Measurements from ENCODE around the gene C1QBP.

The C1QBP gene

DNA sequence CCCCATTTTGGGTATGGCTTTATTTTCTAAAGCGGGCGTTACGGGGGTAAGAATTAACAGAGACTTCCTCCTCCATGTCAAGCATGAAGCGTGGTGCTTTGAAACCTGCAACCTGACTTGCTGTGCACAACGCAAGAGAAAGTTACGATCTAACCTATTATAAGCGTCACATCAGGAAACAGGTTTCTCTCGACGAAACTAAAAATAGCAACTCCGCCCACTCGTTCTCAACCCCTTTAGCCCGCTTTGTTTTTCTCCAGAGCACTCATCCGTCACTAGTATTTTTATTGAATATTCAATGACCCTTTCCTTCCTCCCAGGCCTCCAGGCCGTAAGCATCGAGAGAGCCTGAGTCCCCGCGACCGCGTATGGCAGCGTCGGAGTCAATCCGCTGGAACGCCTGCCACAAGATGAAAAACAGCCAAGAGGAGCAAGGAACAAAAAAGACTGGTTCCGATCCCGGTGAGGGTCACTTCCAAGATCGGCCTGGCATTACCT is 20.0 kb downstream of the C1QBP start:
- ATAC-seq = peak; percentile 57
- H3K4me1 Mint-ChIP-seq = peaks cover 20% of the 10 kb centered on the region

DNA sequence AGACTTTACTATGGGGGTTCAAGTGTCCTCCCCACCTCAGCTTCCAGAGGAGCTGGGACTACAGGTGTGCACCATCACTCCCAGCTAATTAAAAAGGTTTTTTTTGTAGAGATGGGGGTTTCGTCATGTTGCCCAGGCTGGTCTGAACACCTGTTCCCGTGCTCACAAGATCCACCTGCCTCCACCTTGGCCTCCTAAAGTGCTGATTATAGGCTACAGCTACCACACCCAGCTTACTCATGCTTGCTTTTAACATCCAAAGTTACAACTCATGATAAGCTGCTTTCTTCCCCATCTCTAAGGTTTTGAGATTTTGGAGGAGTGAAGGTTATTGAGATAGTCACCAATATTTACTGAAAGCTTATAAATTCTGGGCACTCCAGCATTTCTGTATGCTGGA is 22.1 kb downstream of the C1QBP start:
- H3K4me3 Mint-ChIP-seq = peak overlapping the region; percentile 95
- H3K4me1 Mint-ChIP-seq = peaks cover 39% of the 10 kb centered on the region
- DNase-seq (ENCODE audit: low spot score in 2 of 2) (no peak), ATAC-seq (no peak)
- H3K27ac Mint-ChIP-seq = no peak overlapping the region
- H3K9me3 Mint-ChIP-seq = no peaks in the 10 kb centered on the region
- H3K36me3 Mint-ChIP-seq = no peaks in the 10 kb centered on the region

More for the DNA sequence above, 20.0 kb downstream of the C1QBP start:
- Mint-ChIP-seq H3K36me3 (no peaks in the 10 kb centered on the region), H3K9me3 (no peaks in the 10 kb centered on the region), H3K27ac (peak overlapping the region; percentile 96), H3K4me3 (peak overlapping the region; percentile 95)
- peak in 1 of 2 donors; percentile 23 for DNase-seq (ENCODE audit: low spot score in 2 of 2)

DNA sequence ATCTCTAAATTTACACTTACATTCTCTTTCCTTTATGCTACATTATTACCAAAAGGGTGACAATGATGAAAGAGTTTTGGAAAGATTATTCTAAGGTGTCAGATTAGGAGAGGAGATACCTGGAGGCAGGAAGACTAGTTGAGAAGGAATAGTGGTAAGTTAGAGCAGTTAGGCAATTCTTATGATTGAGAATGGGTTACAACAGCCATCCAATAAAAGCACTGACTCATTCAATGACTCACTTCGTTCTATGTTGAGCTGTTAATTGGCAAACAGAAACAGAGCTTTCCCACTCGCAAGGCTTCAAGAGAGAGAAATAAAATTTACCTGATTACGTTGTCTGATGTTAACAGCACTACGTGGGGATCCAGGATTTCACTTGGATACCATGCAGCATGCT is 25.3 kb downstream of the C1QBP start:
- DNase-seq (ENCODE audit: low spot score in 2 of 2) (no peak), ATAC-seq (peak; percentile 79)
- Mint-ChIP-seq H3K36me3 (no peaks in the 10 kb centered on the region), H3K9me3 (no peaks in the 10 kb centered on the region), H3K4me1 (peaks cover 41% of the 10 kb centered on the region), H3K4me3 (no peak overlapping the region), H3K27ac (no peak overlapping the region)

DNA sequence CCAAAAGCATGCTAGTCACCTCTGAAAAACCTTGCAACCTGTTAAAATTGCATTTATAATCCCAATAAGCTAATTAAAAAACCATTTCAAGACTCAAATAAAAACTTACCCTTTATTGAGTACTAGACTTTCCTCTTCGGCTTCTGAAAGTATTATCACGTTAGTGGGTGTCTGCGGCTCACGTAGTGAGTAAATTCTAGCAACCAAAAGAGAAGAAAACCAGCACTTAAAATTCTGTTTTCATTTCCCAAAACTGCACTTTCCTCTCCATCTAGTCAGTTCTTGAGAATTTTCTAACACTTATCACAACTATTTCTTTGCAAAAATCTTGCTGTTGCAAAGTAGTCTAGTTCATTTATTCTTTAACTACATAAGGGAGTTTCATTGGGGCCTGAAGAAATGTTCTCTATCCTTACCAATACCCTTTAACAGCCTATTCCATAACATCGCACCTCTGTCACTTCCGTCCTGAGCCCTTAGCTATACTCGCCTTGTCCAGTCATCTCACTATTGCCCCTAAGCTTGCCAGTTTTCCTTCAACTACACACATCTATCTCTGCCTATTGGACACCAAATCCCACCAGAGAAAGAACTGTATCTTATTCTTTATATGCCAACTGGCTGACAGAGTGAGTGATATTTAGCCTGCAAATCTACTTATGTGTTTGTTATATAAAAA is 28.2 kb downstream of the C1QBP start:
- peak overlapping the region; percentile 50 for H3K27ac Mint-ChIP-seq
- peak; percentile 83 for ATAC-seq
- H3K36me3 Mint-ChIP-seq = no peaks in the 10 kb centered on the region
- peak overlapping the region; percentile 20 for H3K4me3 Mint-ChIP-seq
- H3K4me1 Mint-ChIP-seq = peaks cover 41% of the 10 kb centered on the region
- H3K9me3 Mint-ChIP-seq = no peaks in the 10 kb centered on the region
- no peak for DNase-seq (ENCODE audit: low spot score in 2 of 2)

DNA sequence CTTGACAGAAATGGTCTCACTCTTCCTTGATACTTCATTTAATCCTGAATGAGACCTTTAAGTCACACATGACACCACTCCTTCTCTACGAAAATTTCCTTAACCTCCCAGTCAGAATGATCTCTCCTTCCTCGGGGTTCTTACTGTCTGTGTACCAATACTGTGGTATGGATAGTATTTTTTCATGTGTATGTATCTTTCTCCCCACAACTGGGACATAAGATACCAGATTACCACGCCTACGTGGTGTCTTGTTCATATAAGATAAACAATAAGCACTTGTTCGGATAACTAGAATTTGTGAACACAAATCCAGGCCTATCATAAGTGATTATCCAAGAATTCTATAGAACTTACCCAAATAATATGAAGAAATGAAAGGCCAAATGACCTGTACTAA is 30.8 kb downstream of the C1QBP start:
- Mint-ChIP-seq H3K4me3 (no peak overlapping the region), H3K9me3 (no peaks in the 10 kb centered on the region), H3K4me1 (peaks cover 32% of the 10 kb centered on the region), H3K36me3 (no peaks in the 10 kb centered on the region), H3K27ac (no peak overlapping the region)
- DNase-seq (ENCODE audit: low spot score in 2 of 2) = no peak
- ATAC-seq = no peak

DNA sequence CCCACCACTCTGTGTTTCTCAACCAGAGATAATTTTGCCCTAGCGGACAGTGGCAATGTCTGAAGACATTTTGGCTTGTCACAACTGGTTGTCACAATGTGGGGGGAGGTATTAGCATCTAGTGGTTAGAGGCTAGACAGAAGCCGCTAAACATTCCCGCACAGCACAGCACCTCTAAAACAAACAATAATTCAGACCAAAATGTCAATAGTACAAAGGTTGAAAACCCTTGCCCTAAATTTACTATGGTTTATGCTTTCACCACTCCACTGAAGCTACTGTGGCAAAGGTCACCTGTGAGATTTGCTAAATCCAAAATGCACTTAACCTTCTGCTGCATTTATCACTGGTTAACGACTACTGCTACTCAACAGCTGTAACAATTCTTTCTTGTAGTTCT is 33.6 kb downstream of the C1QBP start:
- H3K36me3 Mint-ChIP-seq = no peaks in the 10 kb centered on the region
- no peak overlapping the region for H3K4me3 Mint-ChIP-seq
- no peaks in the 10 kb centered on the region for H3K9me3 Mint-ChIP-seq
- peaks cover 11% of the 10 kb centered on the region for H3K4me1 Mint-ChIP-seq
- DNase-seq (ENCODE audit: low spot score in 2 of 2) (no peak), ATAC-seq (no peak)
- no peak overlapping the region for H3K27ac Mint-ChIP-seq

DNA sequence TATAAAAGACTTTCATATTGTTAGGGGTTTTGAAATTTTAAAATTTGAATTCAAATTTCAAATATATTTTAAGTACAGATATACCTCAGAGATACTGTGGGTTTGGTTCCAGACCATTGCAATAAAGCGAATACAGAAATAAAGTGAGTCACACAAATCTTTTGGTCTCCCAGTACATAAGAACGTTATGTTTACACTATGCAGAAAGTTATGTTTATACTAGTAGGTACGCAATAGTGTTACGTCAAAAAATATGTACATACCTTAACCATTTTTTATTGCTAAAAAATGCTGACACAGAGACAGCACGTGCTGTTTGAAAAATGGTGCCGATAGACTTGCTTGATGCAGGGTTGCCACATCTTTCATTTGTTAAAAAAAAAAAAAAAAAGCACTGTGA is 39.2 kb downstream of the C1QBP start:
- Mint-ChIP-seq H3K4me3 (no peak overlapping the region), H3K27ac (no peak overlapping the region), H3K36me3 (no peaks in the 10 kb centered on the region), H3K4me1 (no peaks in the 10 kb centered on the region), H3K9me3 (no peaks in the 10 kb centered on the region)
- ATAC-seq = no peak
- no peak for DNase-seq (ENCODE audit: low spot score in 2 of 2)

DNA sequence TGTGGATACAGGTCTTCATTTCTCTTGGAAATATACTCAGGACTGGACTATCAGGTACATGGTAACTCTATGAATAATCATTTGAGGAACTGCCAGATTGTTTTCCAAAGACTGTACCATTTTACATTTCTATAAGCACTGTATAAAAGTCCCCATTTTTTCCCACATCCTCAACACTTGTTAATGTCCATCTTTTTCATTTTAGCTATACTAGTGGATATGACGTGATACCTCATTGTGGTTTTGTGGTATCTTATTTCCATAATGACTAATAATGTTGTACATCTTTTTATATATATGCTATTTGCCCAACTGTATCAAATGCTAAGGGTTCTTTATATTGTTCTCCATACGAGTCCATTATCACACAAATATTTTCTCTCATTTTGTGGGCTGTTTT is 42.3 kb downstream of the C1QBP start:
- no peaks in the 10 kb centered on the region for H3K9me3 Mint-ChIP-seq
- H3K4me3 Mint-ChIP-seq = no peak overlapping the region
- H3K36me3 Mint-ChIP-seq = no peaks in the 10 kb centered on the region
- no peaks in the 10 kb centered on the region for H3K4me1 Mint-ChIP-seq
- DNase-seq (ENCODE audit: low spot score in 2 of 2) (no peak), ATAC-seq (peak; percentile 61)
- no peak overlapping the region for H3K27ac Mint-ChIP-seq

DNA sequence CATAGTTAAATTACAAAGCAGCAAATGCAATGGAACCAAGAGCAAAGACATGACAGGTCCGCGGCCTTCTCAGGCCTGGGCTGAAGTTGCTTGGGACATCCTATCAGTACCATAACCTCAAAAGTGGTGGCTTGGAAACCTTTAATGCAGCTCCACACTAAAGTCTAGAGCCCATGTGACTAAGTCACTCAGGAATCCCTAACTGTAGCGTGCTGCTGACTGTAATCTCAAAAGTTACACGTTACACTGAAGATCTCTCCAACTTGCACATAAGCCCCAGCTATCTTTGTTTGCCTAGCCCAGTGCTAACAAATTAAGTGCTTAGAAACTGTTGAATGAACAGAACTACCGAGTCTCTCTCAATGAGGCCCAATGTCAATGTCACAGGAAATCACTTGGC is 47.3 kb downstream of the C1QBP start:
- Mint-ChIP-seq H3K27ac (peak overlapping the region; percentile 48), H3K36me3 (no peaks in the 10 kb centered on the region), H3K9me3 (no peaks in the 10 kb centered on the region), H3K4me3 (no peak overlapping the region), H3K4me1 (peaks cover 5% of the 10 kb centered on the region)
- no peak for DNase-seq (ENCODE audit: low spot score in 2 of 2)
- ATAC-seq = no peak
